GM18873 (cell line): ENCODE data around the gene ADK.
"Not testable (repeated sequence)": the region's sequence is repeated elsewhere in the genome, so short reads cannot be mapped to it uniquely, and the experiment has no call there.

Experiments
- ATAC-seq: cut with Tn5 transposase; IDR thresholded peaks from one replicate; pipeline ENCODE4 v1.9.1; 2021; ENCODE audit warnings: mild to moderate bottlenecking, moderate library complexity, moderate number of reproducible peaks; ENCODE audit not compliant: unreplicated experiment, low FRiP score

Gene ADK

GRCh38 chr10:74178042-74178791, 27.2 kb downstream of the ADK start:
- no peak for ATAC-seq

DNA sequence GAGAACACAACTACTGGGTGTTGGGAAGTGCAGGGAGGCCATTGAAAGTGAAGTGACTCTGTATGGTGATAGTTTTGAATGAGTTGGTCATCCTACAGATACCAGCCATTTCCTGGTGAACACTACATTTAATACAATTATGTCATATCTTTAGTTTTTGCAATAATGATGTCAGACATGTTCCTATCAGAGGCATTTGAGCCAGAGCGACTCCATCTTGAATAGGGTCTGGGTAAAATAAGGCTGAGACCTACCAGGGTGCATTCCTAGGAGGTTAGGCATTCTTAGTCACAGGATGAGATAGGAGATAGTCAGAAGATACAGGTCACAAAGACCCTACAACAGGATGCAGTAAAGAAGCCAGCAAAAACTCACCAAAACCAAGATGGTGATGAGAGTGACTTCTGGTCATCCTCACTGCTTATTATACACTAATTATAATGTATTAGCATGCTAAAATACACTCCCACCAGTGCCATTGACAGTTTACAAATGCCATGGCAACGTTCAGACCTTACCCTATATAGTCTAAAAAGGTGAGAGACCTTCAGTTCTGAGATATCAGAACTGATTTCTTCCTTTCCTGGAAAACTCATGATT, 28.2 kb downstream of the ADK start:
- no peak for ATAC-seq

GRCh38 chr10:74186678-74187077, 35.7 kb downstream of the ADK start:
- ATAC-seq, result no peak

DNA sequence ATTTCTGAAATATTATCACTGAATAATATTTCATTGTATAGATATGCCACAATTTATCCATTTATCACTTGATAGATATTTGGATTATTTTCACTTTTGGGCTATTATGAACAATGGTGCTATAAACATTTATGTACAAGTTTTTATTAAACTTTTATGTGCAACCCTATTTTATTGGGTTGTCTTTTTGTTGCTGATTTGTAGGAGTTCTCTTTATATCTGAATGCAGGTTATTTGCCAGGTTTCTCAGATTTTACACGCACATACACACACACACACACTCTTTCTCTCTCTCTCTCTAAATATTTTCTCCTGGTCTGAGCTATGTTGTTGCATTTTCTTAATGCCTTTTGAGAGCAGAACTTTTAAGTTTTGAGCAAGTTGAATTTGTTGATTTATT, 36.2 kb downstream of the ADK start:
- no peak for ATAC-seq

- not testable (repeated sequence) for ATAC-seq
These were observed 37.6 kb downstream of the ADK start for GRCh38 chr10:74188617-74189016.

GRCh38 chr10:74189999-74190421, 39.0 kb downstream of the ADK start:
- peak; percentile 66 for ATAC-seq

DNA sequence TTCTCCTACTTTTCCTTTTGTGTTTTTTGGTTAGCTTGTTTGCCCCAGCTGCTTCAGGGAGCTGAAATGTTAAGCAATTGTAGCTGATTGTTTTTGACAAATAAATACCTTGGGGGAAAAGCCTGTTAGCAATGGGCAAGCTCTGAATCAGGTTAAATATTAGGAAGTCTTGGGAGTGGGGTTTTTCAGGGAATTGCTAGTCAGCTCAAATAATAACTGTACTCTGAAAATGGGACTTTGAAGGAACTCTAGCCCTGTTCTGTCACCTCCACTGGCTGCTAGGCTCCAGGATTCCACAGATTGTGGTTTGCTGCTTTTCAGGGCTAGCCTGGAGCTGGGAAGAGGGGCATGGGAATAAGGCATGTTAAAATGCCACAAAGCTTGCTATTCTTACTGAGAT, 39.5 kb downstream of the ADK start:
- no peak for ATAC-seq

GRCh38 chr10:74194545-74194944, 43.5 kb downstream of the ADK start:
- ATAC-seq, result no peak

GRCh38 chr10:74194999-74195398, 44.0 kb downstream of the ADK start:
- ATAC-seq, result no peak

DNA sequence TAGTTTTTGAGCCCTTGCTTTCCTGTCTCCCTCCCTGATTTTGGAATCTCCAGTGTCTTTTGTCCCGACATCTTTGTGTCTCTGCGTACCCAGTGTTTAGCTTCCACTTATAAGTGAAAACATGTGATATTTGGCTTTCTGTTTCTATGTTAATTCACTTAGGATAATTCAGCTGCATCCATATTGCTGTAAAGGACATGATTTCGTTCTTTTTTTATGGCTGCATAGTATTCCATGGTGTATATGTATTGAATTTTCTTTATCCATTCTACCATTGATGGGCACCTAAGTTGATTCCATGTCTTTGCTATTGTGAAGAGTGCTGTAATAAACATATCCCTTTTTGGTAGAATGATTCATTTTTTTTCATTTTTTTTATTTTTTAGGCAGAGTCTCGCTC, 48.3 kb downstream of the ADK start:
- ATAC-seq, result no peak

GRCh38 chr10:74202356-74202755, 51.3 kb downstream of the ADK start:
- ATAC-seq, result no peak

DNA sequence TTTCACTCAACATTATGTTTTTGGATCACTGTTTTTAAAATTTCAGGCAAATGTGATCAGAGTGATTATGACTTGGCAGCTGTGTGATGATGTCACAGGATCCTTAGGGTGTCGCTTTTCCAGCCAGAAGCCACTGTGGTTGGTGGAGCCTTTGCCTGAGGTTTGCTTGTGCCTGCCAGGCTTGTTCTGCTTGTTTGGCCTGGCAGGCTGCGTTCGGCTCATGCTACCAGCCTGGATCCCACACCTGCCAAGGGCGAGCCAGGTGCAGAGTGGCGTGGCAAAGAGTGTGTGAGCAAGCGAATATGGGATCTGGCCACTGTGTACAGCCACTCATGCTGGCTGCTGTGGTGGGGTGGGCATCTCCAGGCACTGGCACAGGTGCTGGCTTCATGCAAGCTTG, 55.7 kb downstream of the ADK start:
- no peak for ATAC-seq

DNA sequence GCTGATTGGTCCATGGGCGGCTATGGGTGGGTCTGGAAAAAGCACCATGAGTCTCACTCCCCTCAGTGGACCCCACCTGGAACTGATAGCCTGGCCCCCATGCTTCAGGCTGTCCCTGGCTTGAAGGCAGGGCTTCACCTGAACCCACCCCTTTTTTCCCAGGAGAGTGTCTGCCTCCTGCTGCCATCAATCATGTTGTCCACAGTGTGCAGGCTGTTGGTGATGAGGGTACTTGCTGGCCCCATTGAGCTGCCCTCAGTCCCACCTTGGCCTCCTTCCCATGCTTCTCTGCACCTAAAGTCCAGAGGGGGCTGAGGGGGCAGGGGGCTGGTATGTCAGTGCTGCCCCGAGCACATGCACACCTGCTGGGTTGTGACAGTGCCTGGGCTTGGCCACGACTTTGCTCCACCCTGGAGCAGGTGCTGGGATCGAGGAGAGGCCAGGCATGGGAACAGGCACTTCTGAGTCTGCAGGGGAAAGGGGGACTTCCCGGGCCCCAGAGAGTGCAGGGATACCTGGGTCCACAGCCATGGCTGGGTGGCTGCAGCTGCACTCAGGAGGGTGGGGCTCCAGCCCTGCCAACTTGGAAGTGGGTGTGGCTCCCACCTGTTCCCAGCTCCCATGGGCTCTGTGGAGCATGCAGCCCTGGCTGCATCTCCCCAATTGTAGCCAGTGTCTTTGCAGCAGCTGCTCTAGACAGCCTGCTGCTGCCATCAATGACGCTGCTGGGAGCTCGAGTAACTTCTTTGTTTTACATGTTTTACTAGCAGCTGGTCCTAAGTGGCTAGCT, 56.9 kb downstream of the ADK start:
- no peak for ATAC-seq

GRCh38 chr10:74208997-74209396, 58.0 kb downstream of the ADK start:
- no peak for ATAC-seq

DNA sequence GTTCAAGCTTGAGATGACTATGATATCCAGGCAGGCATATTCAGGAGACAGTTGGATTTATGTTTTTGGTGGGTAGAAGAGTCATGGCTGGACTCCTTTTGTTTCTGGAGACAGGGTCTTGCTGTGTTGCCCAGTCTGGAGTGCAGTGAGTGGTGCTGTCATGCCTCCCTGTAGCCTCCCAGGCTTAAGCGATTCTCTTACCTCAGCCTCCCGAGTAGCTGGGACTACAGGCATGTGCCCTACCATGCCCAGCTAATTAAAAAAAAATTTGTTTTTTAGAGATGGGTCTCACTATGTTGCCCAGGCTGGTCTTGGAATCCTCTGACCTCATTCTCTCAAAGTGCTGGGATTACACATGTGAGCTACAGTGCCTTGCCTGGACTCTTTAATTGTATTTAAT, 62.0 kb downstream of the ADK start:
- ATAC-seq, result no peak

DNA sequence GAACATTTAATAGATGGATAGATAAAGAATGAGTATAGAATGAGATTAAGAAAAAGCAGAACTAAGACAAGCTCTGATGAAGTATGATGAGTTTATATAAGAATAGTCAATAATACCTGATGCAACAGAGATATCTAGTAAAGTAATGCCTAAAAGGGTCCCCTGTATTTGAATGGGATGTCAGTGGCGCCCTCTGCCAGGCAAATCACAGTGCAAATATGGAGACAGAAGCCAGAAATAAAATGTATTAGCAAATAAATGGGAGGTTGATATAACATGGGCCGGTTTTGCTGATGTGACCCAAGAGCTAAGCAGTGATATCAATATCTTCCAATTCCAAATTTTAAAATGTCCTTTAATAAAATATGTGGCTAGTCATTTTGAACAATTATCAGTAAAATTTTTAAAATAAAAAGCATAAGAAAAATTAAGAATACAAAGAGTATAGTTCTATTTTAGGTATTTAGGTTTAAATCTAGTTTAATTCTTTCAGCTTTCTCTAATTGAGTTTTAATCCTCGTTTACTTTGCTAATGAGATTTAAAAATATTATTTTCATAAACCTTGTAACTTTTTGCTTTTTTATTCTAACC, 62.6 kb downstream of the ADK start:
- ATAC-seq, result no peak

- ATAC-seq, result not testable (repeated sequence)
These were observed 66.1 kb downstream of the ADK start for GRCh38 chr10:74217110-74217509.

DNA sequence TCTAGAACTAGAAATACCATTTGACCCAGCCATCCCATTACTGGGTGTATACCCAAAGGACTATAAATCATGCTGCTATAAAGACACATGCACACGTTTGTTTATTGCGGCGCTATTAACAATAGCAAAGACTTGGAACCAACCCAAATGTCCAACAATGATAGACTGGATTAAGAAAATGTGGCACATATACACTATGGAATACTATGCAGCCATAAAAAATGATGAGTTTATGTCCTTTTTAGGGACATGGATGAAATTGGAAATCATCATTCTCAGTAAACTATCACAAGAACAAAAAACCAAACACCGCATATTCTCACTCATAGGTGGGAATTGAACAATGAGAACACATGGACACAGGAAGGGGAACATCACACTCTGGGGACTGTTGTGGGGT, 71.4 kb downstream of the ADK start:
- not testable (repeated sequence) for ATAC-seq

DNA sequence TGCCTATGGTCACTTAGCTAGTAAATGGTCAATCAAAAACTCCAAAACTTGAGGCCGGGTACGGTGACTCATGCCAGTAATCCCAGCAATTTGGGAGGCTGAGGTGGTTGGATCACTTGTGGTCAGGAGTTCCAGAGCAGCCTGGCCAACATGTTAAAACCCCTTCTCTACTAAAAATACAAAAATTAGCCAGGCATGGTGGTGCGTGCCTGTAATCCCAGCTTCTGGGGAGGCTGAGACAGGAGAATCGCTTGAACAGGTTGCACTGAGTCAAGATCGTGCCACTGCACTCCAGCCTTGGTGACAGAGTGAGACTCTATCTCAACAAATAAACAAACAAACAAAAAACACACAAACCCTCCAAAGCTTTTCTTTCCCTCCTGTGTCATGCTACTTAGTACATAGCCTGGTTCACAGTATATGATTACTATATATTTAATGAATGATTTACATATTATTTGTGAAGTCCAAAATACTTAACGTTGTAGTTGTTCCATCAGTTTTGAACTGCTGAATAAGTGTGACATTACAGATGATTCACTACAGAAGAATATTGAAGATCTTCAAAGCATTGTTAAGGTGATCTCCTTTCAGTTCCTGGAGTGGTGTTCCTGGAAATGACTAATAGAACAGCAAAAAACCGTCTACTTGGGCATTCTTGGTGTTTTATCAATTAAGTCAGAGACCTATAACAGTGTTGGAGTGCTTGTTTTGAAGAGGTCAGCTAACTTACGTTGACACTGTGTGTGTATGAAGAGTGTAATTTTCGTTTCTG, 72.9 kb downstream of the ADK start:
- ATAC-seq, result no peak

- ATAC-seq, result no peak
These were observed 76.8 kb downstream of the ADK start for GRCh38 chr10:74227697-74228424.
